ENCODE measurements around the gene PWP2.
"Not testable (repeated sequence)": the region's sequence is repeated elsewhere in the genome, so short reads cannot be mapped to it uniquely, and the experiment has no call there.

The PWP2 gene

DNA sequence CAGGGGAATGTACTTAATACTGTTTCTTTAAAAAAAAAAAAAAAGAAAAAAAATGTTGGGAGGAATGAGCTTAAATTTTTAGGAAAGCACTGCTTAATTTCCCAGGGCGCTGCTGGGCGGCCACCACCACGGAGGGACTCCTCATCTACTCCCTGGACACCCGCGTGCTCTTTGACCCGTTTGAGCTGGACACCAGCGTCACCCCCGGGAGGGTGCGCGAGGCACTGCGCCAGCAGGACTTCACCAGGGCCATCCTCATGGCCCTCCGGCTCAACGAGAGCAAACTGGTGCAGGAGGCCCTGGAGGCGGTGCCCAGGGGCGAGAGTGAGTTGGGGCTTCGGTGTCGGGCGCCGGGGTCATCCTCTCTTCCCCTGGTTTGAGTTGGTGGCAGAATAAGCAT, 20.6 kb downstream of the PWP2 start:
- H3K4me3 ChIP-seq (ENCODE audit: insufficient read length, low read depth); H3K27me3 ChIP-seq (ENCODE audit: insufficient read depth, insufficient read length); H3K9me3 ChIP-seq (ENCODE audit: insufficient read depth, low read length); H3K36me3 ChIP-seq (ENCODE audit: insufficient read depth, insufficient read length, low read length); H3K4me1 ChIP-seq (ENCODE audit: insufficient read depth, insufficient read length); H3K9ac ChIP-seq (ENCODE audit: insufficient read length, low read depth); DNase-seq (ENCODE audit: low read depth, low spot score): not testable (repeated sequence)

DNA sequence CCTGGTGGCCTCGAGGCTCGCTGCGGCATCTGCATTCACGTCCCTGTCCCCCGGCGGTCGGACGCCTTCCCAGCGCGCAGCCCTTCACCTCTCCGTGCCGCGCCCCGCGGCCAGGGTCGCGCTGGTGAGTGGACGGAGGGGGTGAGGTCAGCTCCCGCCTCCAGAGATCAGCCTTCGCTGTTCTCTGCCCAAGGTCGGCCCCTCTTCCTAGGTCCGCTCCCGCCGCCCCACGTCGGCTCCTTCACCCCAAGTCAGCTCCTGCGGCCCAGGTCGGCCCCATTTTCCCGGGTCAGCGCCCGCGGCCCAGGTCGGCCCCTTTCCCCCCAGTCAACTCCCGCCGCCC, 26.5 kb downstream of the PWP2 start:
- not testable (repeated sequence) for H3K9ac ChIP-seq (ENCODE audit: insufficient read length, low read depth); H3K4me3 ChIP-seq (ENCODE audit: insufficient read length, low read depth)

DNA sequence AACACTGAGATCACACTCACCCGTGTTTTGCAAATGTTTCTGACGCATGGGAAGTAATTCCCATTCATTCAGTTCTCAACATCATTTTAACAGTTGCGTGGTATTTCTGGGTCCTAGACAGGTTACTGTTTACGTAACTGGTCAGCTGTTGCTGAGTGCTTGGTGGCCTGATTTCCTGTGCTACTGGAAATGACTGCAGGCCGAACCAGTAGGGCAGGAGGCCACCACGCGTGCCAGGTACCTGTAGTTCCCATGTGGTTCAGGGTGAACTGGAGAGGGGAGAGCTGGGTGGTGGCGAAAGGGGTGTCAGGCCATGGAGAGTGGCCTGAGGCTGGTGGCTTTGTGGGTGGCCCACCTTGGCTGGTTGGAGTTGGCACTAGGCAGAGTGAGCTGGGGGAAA, 27.5 kb downstream of the PWP2 start:
- not testable (repeated sequence) for H3K36me3 ChIP-seq (ENCODE audit: insufficient read depth, insufficient read length, low read length); DNase-seq (ENCODE audit: low read depth, low spot score); H3K27me3 ChIP-seq (ENCODE audit: insufficient read depth, insufficient read length); H3K4me1 ChIP-seq (ENCODE audit: insufficient read depth, insufficient read length); H3K9ac ChIP-seq (ENCODE audit: insufficient read length, low read depth); H3K4me3 ChIP-seq (ENCODE audit: insufficient read length, low read depth); H3K9me3 ChIP-seq (ENCODE audit: insufficient read depth, low read length)

More for the DNA sequence above, 26.5 kb downstream of the PWP2 start:
- H3K27me3 ChIP-seq (ENCODE audit: insufficient read depth, insufficient read length); H3K9me3 ChIP-seq (ENCODE audit: insufficient read depth, low read length); H3K36me3 ChIP-seq (ENCODE audit: insufficient read depth, insufficient read length, low read length); DNase-seq (ENCODE audit: low read depth, low spot score); H3K4me1 ChIP-seq (ENCODE audit: insufficient read depth, insufficient read length): not testable (repeated sequence)

DNA sequence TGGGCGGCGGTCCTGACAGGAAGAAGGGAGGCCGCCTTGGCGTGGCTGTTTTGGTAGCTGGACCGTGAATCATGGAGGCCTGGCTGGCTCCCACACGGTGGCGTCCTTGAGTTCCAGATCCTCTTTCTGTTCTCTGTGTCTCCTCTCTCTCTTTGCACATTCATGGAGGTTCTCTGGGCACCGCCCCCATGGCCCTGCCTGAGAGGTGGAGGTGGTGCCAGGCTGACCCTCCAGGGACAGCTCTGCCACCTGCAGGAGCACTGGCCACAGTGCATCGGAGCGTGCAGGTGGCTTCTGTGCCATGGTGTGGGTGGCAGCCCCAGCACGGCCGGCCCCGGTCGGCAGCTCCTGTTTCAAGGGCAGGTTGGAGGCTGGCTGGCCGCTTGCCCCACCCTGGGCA, 30.8 kb downstream of the PWP2 start:
- not testable (repeated sequence) for H3K4me1 ChIP-seq (ENCODE audit: insufficient read depth, insufficient read length); H3K27me3 ChIP-seq (ENCODE audit: insufficient read depth, insufficient read length); DNase-seq (ENCODE audit: low read depth, low spot score); H3K4me3 ChIP-seq (ENCODE audit: insufficient read length, low read depth); H3K9me3 ChIP-seq (ENCODE audit: insufficient read depth, low read length); H3K9ac ChIP-seq (ENCODE audit: insufficient read length, low read depth); H3K36me3 ChIP-seq (ENCODE audit: insufficient read depth, insufficient read length, low read length)

DNA sequence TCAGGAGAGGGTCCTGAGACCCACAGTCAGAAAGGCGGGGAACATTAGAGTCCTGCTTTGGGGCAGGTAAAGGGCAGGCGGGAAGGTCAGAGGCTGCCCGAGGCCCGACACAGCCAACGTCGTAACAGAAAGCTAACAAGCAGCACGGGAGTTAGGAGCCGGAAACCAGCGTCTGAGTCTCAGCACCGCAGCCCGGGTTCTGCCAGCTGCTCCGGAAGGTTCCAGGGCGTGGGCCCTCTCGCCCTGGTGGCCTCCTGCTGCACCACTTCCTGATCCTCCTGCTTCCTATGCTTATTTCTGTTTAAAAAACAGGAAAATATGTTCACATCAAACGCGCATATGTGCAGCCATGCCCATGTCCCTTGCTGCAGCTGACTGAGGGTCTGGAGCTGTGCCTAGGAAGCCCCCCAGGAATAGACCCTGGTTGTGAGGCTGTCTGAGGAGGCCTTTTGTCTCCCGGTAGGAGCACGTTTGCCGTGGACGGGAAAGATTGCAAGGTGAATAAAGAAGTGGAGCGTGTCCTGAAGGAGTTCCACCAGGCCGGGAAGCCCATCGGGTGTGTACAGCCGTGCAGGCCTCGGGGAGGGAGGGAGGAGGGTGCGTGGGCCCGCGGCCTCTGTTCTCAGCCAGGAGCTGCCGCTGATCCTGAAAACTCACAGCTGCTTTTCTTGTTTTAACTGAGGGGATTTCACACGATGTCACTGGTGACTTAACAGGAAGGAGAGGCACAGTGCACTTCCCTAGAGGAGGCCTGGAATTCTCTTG, 32.8 kb downstream of the PWP2 start:
- H3K27me3 ChIP-seq (ENCODE audit: insufficient read depth, insufficient read length); DNase-seq (ENCODE audit: low read depth, low spot score); H3K4me3 ChIP-seq (ENCODE audit: insufficient read length, low read depth); H3K36me3 ChIP-seq (ENCODE audit: insufficient read depth, insufficient read length, low read length); H3K9me3 ChIP-seq (ENCODE audit: insufficient read depth, low read length); H3K9ac ChIP-seq (ENCODE audit: insufficient read length, low read depth); H3K4me1 ChIP-seq (ENCODE audit: insufficient read depth, insufficient read length): not testable (repeated sequence)

DNA sequence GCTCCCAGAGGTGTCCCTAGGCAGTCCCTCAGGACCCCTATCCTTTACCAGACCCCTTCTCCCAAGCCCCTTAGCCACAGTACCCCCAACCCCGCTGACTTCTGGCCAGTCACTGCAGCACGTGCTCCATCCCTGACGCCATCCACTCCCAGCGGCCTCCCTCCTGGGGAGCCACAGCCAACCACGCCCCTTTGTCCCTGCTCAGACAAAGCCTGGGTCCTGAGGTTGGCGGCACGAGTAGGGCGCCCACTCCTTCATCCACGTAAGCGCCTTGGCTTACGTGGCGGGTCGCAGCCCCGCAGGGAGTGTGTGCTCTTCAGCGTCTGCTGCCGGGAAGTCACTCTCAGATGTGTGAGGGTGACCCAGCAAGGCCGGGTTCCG, 33.3 kb downstream of the PWP2 start:
- not testable (repeated sequence) for H3K36me3 ChIP-seq (ENCODE audit: insufficient read depth, insufficient read length, low read length); DNase-seq (ENCODE audit: low read depth, low spot score); H3K9me3 ChIP-seq (ENCODE audit: insufficient read depth, low read length); H3K27me3 ChIP-seq (ENCODE audit: insufficient read depth, insufficient read length); H3K4me1 ChIP-seq (ENCODE audit: insufficient read depth, insufficient read length); H3K4me3 ChIP-seq (ENCODE audit: insufficient read length, low read depth); H3K9ac ChIP-seq (ENCODE audit: insufficient read length, low read depth)

DNA sequence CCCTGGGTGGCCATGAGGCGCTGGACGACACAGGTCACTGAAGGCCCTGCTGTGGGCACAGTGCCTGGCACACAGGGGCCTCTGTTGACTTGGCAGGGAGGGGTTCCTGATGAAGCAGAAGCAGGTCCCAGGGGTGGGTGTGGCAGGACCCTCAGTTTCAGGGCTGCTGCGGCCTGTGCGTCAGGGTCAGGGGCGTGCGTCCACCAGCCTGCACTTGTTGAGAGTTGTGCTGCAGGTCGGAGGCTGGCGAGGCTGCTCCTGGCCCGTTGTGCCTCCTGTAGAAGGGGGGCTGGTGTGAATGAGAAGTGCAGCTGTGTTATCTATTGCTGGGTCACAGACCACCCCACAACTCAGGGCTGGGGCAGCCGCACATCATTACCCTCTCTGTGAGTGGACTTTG, 35.3 kb downstream of the PWP2 start:
- DNase-seq (ENCODE audit: low read depth, low spot score); H3K9me3 ChIP-seq (ENCODE audit: insufficient read depth, low read length); H3K4me3 ChIP-seq (ENCODE audit: insufficient read length, low read depth); H3K36me3 ChIP-seq (ENCODE audit: insufficient read depth, insufficient read length, low read length); H3K27me3 ChIP-seq (ENCODE audit: insufficient read depth, insufficient read length); H3K4me1 ChIP-seq (ENCODE audit: insufficient read depth, insufficient read length); H3K9ac ChIP-seq (ENCODE audit: insufficient read length, low read depth): not testable (repeated sequence)

DNA sequence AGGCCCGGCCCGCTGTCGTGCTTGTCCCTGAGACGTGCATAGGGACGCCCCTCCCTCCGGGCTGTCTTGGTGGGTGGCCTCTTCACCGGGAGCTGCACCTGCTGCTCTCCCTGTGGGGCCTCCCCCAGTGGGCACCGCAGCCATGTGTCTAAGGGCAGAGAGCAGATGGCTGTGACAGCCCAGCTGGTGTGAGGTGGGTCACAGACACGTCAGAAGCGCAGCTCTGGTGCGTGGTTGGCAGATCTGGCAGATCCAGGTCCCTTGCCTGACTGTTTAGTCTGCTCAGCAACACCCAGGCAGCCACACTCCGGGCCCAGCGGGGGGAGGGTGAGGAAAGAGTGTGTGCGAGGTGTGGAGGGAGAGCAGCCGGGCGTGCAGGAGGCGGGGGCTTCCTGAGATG, 36.2 kb downstream of the PWP2 start:
- H3K36me3 ChIP-seq (ENCODE audit: insufficient read depth, insufficient read length, low read length); H3K9ac ChIP-seq (ENCODE audit: insufficient read length, low read depth); DNase-seq (ENCODE audit: low read depth, low spot score); H3K9me3 ChIP-seq (ENCODE audit: insufficient read depth, low read length); H3K27me3 ChIP-seq (ENCODE audit: insufficient read depth, insufficient read length); H3K4me1 ChIP-seq (ENCODE audit: insufficient read depth, insufficient read length); H3K4me3 ChIP-seq (ENCODE audit: insufficient read length, low read depth): not testable (repeated sequence)

DNA sequence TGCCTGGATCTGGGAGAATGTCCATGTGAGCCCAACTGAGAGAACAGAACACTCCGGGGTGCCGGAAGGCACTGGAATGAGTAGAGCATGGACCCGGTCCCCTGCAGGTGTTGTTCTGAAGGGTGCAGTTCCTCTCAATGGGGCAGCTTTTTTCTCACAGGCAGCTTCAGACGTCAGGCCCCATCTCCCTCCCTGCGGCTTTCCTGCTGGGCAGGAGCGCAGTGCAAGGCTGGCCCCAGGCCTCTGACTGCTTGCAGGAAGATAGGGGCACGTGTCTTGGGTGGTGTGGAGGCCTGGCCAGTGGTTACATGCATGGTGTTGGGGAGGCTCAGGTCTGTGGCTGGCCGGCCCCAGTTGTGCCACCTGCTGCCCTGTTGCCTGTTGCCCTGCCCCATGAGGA, 36.8 kb downstream of the PWP2 start:
- not testable (repeated sequence) for H3K9ac ChIP-seq (ENCODE audit: insufficient read length, low read depth); DNase-seq (ENCODE audit: low read depth, low spot score); H3K27me3 ChIP-seq (ENCODE audit: insufficient read depth, insufficient read length); H3K4me3 ChIP-seq (ENCODE audit: insufficient read length, low read depth); H3K9me3 ChIP-seq (ENCODE audit: insufficient read depth, low read length); H3K4me1 ChIP-seq (ENCODE audit: insufficient read depth, insufficient read length); H3K36me3 ChIP-seq (ENCODE audit: insufficient read depth, insufficient read length, low read length)

DNA sequence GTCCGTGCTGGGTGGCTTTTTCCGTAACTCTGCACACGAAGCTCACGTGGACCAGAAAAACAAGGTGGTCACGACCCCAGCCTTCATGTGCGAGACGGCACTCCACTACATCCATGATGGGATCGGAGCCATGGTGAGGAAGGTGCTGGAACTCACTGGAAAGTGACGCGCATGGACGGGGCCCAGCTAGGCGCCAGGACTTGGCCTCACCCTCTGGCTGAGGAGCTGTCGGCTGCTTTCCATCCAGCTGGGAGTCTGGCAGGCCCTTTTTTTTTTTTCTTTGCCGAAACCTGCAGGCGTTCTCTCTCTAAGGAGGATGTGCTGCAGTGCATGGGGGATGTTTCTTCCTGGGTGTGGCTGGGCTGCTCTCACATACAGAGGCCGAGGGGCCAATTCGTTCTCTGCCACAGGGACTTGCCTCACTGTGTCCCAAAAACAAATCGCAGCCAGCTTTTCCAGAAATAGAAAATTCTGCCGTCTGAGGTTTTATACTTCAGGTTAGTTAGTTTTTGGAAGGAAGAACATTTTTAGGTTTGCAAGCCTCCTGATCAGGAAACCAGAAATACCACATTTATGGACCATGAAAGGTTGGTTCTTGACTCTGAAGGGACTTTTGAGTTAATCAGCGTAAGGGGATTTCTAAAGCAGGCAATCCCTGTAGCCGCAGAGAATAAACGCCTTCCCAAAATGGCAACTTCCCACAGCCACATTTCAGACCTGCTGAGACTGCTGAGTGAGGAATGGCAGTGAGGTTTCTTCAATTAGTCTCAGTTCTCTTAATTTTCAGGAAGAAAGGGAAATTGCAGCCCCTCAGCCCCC, 37.8 kb downstream of the PWP2 start:
- H3K4me3 ChIP-seq (ENCODE audit: insufficient read length, low read depth); H3K4me1 ChIP-seq (ENCODE audit: insufficient read depth, insufficient read length); H3K9me3 ChIP-seq (ENCODE audit: insufficient read depth, low read length); H3K9ac ChIP-seq (ENCODE audit: insufficient read length, low read depth); DNase-seq (ENCODE audit: low read depth, low spot score); H3K36me3 ChIP-seq (ENCODE audit: insufficient read depth, insufficient read length, low read length); H3K27me3 ChIP-seq (ENCODE audit: insufficient read depth, insufficient read length): not testable (repeated sequence)

DNA sequence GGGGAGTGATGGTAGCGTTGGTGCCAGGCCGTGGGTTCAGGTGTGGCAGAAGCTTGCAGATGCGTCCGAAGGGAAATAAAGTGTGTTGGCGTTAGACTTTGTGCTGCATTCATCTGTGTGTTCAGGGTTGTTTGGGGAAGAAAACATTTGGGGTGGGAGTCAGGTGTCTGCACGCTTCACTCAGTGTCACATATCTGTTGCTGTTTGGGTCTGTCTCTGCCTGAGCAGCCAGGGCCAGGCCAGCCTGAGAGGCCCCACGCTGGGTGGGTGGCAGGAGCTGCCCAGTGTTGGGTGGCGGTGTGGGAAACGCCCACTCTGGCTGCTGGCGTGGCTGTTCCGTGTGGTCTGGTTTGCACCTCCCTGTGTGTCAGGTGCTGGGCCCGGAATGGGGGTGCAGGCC, 38.4 kb downstream of the PWP2 start:
- not testable (repeated sequence) for DNase-seq (ENCODE audit: low read depth, low spot score); H3K9me3 ChIP-seq (ENCODE audit: insufficient read depth, low read length); H3K9ac ChIP-seq (ENCODE audit: insufficient read length, low read depth); H3K4me1 ChIP-seq (ENCODE audit: insufficient read depth, insufficient read length); H3K27me3 ChIP-seq (ENCODE audit: insufficient read depth, insufficient read length); H3K4me3 ChIP-seq (ENCODE audit: insufficient read length, low read depth); H3K36me3 ChIP-seq (ENCODE audit: insufficient read depth, insufficient read length, low read length)

DNA sequence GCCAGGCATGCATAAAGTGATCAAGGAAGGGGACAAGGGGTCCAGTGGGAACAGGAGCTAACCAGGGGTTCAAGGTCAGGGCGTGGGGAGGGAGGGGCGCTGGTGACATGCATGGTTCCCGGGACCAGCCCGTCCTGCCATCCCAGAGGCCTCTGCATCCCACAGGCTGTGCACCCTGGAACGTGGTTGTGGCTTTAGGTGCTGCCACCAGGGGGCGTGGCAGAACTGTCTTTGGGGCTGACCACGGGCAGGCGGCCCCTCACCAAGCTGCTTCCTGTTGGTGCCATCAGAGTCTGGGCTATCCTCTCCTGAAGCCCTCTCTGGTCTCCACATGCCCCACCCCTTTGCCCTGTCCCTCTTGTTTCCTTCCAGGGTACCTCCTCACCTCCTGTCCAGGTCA, 39.9 kb downstream of the PWP2 start:
- not testable (repeated sequence) for DNase-seq (ENCODE audit: low read depth, low spot score); H3K4me1 ChIP-seq (ENCODE audit: insufficient read depth, insufficient read length); H3K36me3 ChIP-seq (ENCODE audit: insufficient read depth, insufficient read length, low read length); H3K4me3 ChIP-seq (ENCODE audit: insufficient read length, low read depth); H3K27me3 ChIP-seq (ENCODE audit: insufficient read depth, insufficient read length); H3K9ac ChIP-seq (ENCODE audit: insufficient read length, low read depth); H3K9me3 ChIP-seq (ENCODE audit: insufficient read depth, low read length)

Data from NT2/D1 (cell line).